GM12864 (cell line): ENCODE measurements around the gene BDH2.

ENCODE experiments used
- DNase-seq: peaks from one replicate; pipeline ENCODE4 v3.0.0-alpha.2; 2011; ENCODE audit warnings: low read depth
- H3K4me3 ChIP-seq: 2 replicates; pipeline ENCODE4 v1.5.1; 2011; ENCODE audit warnings: mild to moderate bottlenecking, low read depth, low read length, control low read depth
- CTCF ChIP-seq: IDR thresholded peaks from 2 replicates; pipeline ENCODE4 v1.5.1; 2011; ENCODE audit warnings: low read depth, mild to moderate bottlenecking, moderate library complexity, low read length, control low read depth, inconsistent platforms; ENCODE audit errors: missing control alignments

The BDH2 gene

GRCh38 chr4:103086551-103086950, 13.1 kb downstream of the BDH2 start:
- DNase-seq = no peak
- H3K4me3 ChIP-seq = no peak overlapping the region
- TF ChIP-seq CTCF = no peak

- DNase-seq = no peak
- no peak overlapping the region for H3K4me3 ChIP-seq
- TF ChIP-seq CTCF = no peak
Observed at GRCh38 chr4:103085555-103086196, 14.0 kb downstream of the BDH2 start.

- TF ChIP-seq CTCF = no peak
- no peak for DNase-seq
- no peak overlapping the region for H3K4me3 ChIP-seq
Observed at GRCh38 chr4:103079621-103080020, 20.0 kb downstream of the BDH2 start.

- DNase-seq = no peak
- no peak for TF ChIP-seq CTCF
- H3K4me3 ChIP-seq = peak within 1 kb of the TSS; percentile 90
Observed at GRCh38 chr4:103076747-103077347, 22.8 kb downstream of the BDH2 start, which contains the start of gene SLC9B2. TSS of gene SLC9B2 (minus strand) at chr4:103076761. CDS start at chr4:103067550, 9,211 bp downstream.

- TF ChIP-seq CTCF = peak; percentile 16
- H3K4me3 ChIP-seq = peak overlapping the region; percentile 90
- DNase-seq = peak; percentile 38
Observed at GRCh38 chr4:103075894-103076746, 23.5 kb downstream of the BDH2 start.

- no peak for DNase-seq
- TF ChIP-seq CTCF = no peak
- peak overlapping the region; percentile 90 for H3K4me3 ChIP-seq
Observed at GRCh38 chr4:103075435-103075893, 24.2 kb downstream of the BDH2 start.
